A673 (cell line): Measurements from ENCODE around the gene ZNF117. TPM values are rescaled to one million over a fixed set of nuclear protein-coding genes. Genes with fewer than 3 reads are reported as not detected.
"Not testable (repeated sequence)": the region's sequence is repeated elsewhere in the genome, so short reads cannot be mapped to it uniquely, and the experiment has no call there.

Source experiments
- BruUV-seq: library from RNA; stranded (reverse); fragments of 400-500 nt; replicated peaks from 2 replicates; lab custom pipeline; 2021; lab: Mats Ljungman, UMichigan
- CTCF ChIA-PET: fragments of 300-600 bp; sonication (Branson Sonifier 250); formaldehyde crosslinking; loops from one replicate; lab custom pipeline; 2022; ENCODE audit warnings: antibody characterized with exemption; lab: Charles Lee
- POLR2A ChIA-PET: fragments of 300-600 bp; sonication (Branson Sonifier 250); formaldehyde crosslinking; loops from one replicate; lab custom pipeline; 2022; ENCODE audit warnings: antibody characterized with exemption; ENCODE audit not compliant: low non-redundant PET; lab: Charles Lee
- DNase-seq: peaks from one replicate; pipeline ENCODE4 v3.0.0-alpha.2; 2015; ENCODE audit warnings: low spot score
- H3K27ac ChIP-seq: fragments of 200-600 bp; sonication (generic); 2 replicates; pipeline ENCODE4 v1.5.1; 2016; ENCODE audit warnings: mixed run types, low read depth, mild to moderate bottlenecking, mixed read lengths, antibody characterized with exemption, low read length; ENCODE audit not compliant: poor library complexity, severe bottlenecking
- H3K27me3 ChIP-seq: fragments of 200-600 bp; sonication (generic); replicated peaks from 2 replicates; pipeline ENCODE4 v1.6.1; 2017; ENCODE audit warnings: mixed run types, low read depth, mild to moderate bottlenecking, mixed read lengths, antibody characterized with exemption, low read length; ENCODE audit not compliant: insufficient read depth, poor library complexity
- H3K36me3 ChIP-seq: fragments of 200-600 bp; sonication (generic); 2 replicates; pipeline ENCODE4 v1.6.1; 2016; ENCODE audit warnings: mixed run types, mild to moderate bottlenecking, mixed read lengths, antibody characterized with exemption, low read length; ENCODE audit not compliant: insufficient read depth, poor library complexity, severe bottlenecking
- H3K4me1 ChIP-seq: fragments of 200-600 bp; sonication (generic); 2 replicates; pipeline ENCODE4 v1.6.1; 2017; ENCODE audit warnings: mixed run types, mild to moderate bottlenecking, mixed read lengths, antibody characterized with exemption, low read length; ENCODE audit not compliant: insufficient read depth, poor library complexity, severe bottlenecking
- H3K4me3 ChIP-seq: fragments of 200-600 bp; sonication (generic); 2 replicates; pipeline ENCODE4 v1.5.1; 2016; ENCODE audit warnings: low read depth, mixed run types, mild to moderate bottlenecking, mixed read lengths, low read length; ENCODE audit not compliant: poor library complexity, severe bottlenecking
- H3K9me3 ChIP-seq: fragments of 200-600 bp; sonication (generic); 2 replicates; pipeline ENCODE4 v1.6.1; 2016; ENCODE audit warnings: mixed run types, low read depth, mild to moderate bottlenecking, mixed read lengths, antibody characterized with exemption, low read length; ENCODE audit not compliant: poor library complexity, severe bottlenecking
- CTCF ChIP-seq: fragments of 300-800, 200-600 bp; sonication (generic); conservative IDR thresholded peaks from 2 replicates; pipeline ENCODE4 v1.5.1; 2017; ENCODE audit warnings: low read depth, mild to moderate bottlenecking, antibody characterized with exemption, low read length, moderate library complexity, mixed read lengths
- EZH2 ChIP-seq: fragments of 200-600 bp; sonication (generic); IDR thresholded peaks from 2 replicates; pipeline ENCODE4 v1.6.1; 2017; ENCODE audit warnings: borderline replicate concordance, low read depth, mild to moderate bottlenecking, mixed read lengths, antibody characterized with exemption, low read length; ENCODE audit not compliant: poor library complexity, severe bottlenecking
- intact Hi-C: fragments of 100-400 bp; cut with micrococcal nuclease; formaldehyde crosslinking; loops from one replicate; pipeline ENCODE4 v1.10.0; 2022; ENCODE audit not compliant: unreplicated experiment
- total RNA-seq: library from RNA; stranded (reverse); gene quantifications from 2 replicates; pipeline ENCODE4 v1.2.3, GENCODE V29; 2021

Gene ZNF117
- total RNA-seq, 1 experiment from 2014 or later: 8.4 TPM

- intact Hi-C loops: no loop called here
- H3K4me3 ChIP-seq: peak overlapping the region; percentile 46
- H3K36me3 ChIP-seq: no peaks in the 10 kb centered on the region
- no peaks in the 10 kb centered on the region for H3K9me3 ChIP-seq
- H3K4me1 ChIP-seq: no peaks in the 10 kb centered on the region
- H3K27ac ChIP-seq: no peak overlapping the region
- DNase-seq: peak; percentile 15
- POLR2A ChIA-PET: no interaction called here
- peaks cover 7% of the 10 kb centered on the region for H3K27me3 ChIP-seq
- CTCF ChIA-PET: no interaction called here
- TF ChIP-seq CTCF: peak; percentile 33
- TF ChIP-seq EZH2: no peak
- no TSS peak for BruUV-seq
Measured at GRCh38 chr7:64946772-64947171, 44.1 kb downstream of the ZNF117 start.

- peaks cover 7% of the 10 kb centered on the region for H3K27me3 ChIP-seq
- H3K27ac ChIP-seq: no peak overlapping the region
- no peaks in the 10 kb centered on the region for H3K4me1 ChIP-seq
- no peaks in the 10 kb centered on the region for H3K36me3 ChIP-seq
- BruUV-seq: no TSS peak
- ChIA-PET POLR2A (no interaction called here), CTCF (no interaction called here)
- DNase-seq: no peak
- intact Hi-C loops: no loop called here
- H3K4me3 ChIP-seq: no peak overlapping the region
- no peaks in the 10 kb centered on the region for H3K9me3 ChIP-seq
- TF ChIP-seq EZH2: no peak
- no peak for TF ChIP-seq CTCF
Measured at GRCh38 chr7:64945503-64946175, 45.2 kb downstream of the ZNF117 start.

GRCh38 chr7:64944667-64945502 lies 46.0 kb downstream of the ZNF117 start:
- H3K27me3 ChIP-seq, BruUV-seq, intact Hi-C loops, H3K9me3 ChIP-seq, CTCF ChIA-PET, H3K4me3 ChIP-seq, H3K4me1 ChIP-seq, POLR2A ChIA-PET, H3K27ac ChIP-seq, H3K36me3 ChIP-seq, DNase-seq: not testable (repeated sequence)

GRCh38 chr7:64940021-64940420 lies 50.8 kb downstream of the ZNF117 start:
- CTCF ChIA-PET, POLR2A ChIA-PET, intact Hi-C loops, DNase-seq, H3K36me3 ChIP-seq, H3K9me3 ChIP-seq, H3K27ac ChIP-seq, H3K27me3 ChIP-seq, H3K4me1 ChIP-seq, BruUV-seq, H3K4me3 ChIP-seq: not testable (repeated sequence)
